Raji (cell line): ENCODE measurements around the gene UFSP1.
A peak's percentile ranks its signal among the peaks of the same experiment; 100 is the strongest.

ENCODE experiments used
- POLR2A ChIP-seq: IDR thresholded peaks from 2 replicates; pipeline ENCODE4 v1.6.1; 2011; ENCODE audit warnings: low read depth, low read length, control low read depth; ENCODE audit not compliant: insufficient read depth

The UFSP1 gene

DNA sequence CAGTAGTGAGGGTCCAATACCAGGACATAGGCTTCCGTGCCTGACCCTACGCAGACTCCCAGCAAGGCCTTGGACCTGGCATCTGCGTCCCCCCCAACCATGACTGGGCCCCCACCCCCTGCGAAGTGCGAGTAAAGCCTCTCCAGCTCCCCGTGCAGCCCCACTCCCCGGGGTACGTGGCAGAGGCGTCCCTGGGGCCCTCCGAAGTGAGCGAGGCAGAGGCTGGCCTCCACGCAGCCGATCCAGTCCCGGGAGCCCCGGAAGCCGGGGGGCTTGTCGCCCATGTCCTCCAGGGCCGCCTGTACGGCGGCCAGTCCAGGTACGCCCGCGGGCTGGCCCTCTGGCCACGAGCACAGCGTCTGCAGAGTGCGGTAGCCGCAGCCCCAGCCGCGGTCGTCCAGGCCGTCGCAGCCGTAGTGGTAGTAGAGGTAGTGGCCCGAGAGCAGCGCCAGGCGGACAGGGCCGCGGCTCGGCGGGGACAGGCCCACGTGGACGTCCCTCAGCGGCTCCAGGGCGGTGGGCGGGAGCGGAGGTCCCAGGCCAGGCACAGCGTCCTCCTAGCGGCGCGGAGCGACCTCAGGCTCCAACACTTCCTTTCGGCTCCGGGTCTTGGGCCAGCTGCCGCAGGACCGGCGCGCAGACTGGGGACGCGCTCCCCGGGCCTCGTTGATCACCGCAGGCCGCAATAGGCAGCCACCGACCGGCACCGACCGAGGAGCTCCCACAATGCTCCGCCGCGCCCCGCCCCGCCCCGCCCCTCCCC lies at the start of gene UFSP1:
Gene UFSP1 (minus strand): TSS at position 728 of the 763 bp plus-strand sequence. CDS start 444 bp downstream, at position 284.
- peak; percentile 79 for TF ChIP-seq POLR2A

DNA sequence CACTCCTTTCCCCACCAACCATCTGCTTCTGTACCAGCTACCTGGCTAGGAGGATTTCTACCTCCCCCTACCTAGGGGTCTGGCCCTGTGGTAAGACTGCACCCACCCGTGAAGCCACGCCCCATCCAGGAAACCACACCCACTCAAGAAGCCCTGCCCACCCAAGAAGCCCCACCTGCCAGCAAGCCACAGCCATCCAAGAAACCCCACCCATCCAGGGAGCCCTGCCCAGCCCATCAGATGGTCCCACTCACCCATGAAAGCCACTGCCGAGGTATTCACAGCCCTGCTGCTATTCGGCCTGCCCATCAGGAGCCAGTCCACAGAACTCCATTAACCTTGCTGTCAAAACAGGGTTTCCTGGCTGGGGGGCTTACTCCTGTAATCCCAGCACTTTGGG lies 44.2 kb upstream of the UFSP1 start:
- TF ChIP-seq POLR2A: no peak

DNA sequence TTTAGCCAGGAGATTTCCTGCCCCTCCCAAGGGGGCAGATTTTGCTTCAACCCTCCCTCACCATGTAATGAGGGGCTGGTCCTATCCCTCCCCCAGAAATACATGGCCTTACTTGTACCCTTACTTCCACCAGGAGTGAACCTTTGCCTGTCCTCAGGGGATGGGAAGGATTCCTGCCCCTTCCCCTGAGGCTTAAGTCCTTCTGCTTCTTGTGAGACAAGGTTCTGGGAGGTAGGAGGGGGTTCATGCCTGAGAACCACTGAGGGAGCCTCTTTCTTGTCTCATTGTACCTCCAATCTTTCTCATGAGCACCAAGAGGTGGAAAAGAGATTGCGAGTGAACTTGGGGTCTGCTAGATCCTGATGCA lies 40.3 kb upstream of the UFSP1 start:
- TF ChIP-seq POLR2A: no peak

DNA sequence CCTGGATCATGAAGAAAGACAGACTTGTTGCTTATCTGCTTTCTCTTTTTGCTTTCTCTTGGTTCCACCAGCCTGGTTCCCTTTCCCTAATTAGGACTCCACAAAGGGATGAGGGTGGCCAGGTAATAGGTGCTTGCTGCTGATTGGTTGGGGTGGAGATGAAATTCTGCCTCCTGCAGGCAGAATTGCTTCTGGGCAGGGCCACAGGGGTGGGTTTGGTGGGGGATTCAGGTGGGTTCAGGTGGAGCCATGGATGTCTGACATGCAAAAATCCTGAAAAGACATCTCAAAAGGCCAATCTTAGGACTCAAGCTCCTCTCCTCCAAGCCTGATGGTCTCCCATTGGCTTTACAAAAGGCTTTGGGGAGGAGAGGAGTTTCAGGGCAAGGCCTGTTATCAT lies 31.5 kb upstream of the UFSP1 start:
- TF ChIP-seq POLR2A: no peak

DNA sequence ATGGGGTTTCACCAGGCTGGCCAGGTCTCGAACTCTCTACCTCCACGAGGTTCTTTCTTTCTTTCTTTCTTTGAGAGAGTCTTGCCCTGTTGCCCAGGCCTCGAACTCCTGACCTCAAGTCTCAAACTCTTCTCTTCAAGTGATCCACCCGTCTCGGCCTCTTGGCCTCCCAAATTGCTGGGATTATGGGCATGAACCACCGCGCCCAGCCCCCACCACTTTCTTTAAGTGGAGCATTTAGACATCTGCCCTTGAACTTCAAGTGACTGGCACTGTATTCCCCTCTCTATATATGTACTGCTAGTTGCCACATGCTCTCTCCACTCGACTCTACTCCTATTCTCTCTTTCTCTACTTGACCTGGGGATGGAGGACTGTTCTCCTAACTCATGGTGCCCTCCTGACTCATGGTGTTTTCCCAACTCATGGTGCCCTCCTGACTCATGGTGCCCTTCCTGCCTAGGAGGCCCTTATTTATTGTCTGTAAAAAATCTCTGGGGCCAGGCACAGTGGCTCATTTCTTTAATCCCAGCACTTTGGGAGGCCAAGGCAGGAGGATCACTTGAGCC lies 25.4 kb upstream of the UFSP1 start:
- TF ChIP-seq POLR2A: no peak

DNA sequence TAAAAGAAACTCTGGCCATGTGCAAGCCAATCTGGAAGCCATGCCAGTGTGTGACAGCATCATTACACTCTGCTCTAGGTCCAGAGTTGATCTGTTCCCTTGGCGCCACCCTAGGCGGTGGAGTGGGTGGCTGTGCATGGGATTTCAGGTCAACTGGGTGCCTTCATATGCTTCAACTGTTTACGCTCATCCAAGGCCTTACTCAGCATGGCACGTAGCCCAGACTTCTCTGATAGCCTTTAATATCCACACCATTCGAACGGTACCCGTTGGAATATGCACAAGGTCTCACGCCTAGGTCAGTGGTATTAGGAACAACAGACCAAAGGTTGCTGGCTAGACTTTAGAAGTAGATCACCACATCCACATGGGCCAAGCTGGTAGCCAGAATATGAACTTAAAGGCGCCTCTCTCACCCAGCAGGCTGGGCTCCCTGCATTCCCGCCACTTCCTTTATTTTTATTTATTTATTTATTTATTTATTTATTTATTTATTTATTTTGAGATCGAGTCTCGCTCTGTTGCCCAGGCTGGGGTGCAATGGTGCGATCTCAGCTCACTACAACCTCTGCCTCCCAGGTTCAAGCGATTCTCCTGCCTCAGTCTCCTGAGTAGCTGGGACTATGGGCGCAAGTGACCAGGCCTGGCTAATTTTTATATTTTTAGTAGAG lies 24.8 kb upstream of the UFSP1 start:
- TF ChIP-seq POLR2A: no peak

DNA sequence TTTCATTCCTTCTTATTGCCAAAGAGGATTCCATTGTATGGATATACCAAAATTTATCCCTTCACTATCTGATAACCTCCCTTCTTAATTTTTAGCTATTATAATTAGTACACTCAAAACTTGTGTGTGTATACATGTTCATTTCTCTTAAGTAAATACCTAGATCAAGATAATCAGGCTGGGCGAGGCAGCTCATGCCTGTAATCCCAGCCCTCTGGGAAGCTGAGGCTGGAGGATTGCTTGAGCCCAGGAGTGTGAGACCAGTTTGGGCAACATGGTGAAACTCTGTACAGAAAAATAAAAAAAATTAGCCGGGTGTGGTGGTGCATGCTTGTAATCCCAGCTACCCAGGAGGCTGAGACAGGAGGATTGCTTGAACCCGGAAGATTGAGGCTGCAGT lies 22.0 kb upstream of the UFSP1 start:
- TF ChIP-seq POLR2A: no peak

DNA sequence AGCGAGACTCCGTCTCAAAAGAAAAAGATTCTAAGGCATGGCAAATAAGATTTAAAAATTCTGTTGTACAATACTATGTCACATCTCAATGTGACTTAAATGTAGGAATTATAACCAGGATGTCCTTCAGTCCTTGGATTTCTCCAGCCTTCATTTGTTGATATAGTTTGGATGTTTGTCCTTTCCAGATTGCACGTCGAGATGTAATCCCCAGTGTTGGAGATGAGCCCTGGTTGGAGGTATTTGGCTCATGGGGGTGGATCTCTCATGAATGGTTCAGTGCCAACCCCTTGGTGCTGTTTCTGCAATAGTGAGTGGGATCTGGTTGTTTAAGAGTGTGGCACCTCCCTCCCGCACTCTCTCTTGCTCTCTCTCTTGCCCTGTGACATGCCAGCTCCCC lies 19.0 kb upstream of the UFSP1 start:
- TF ChIP-seq POLR2A: no peak

DNA sequence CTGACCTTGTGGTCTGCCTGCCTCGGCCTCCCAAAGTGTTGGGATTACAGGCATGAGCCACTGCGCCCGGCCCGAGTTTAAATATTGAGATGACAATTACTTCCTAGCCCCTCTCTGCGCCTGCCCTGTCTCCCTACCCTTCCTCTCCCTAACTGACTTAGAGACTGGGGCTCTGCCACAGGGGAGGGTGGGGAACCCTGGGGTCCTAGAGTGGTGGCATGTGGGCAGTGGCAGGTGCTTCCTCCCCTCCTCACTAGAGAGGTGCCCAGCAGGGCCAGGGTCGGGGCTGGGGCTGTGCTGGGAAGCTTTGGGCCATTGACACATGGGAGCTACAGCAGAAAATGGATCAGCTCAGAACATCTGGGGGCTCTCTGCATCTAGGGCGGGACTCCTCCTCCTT lies 13.1 kb upstream of the UFSP1 start:
- no peak for TF ChIP-seq POLR2A

DNA sequence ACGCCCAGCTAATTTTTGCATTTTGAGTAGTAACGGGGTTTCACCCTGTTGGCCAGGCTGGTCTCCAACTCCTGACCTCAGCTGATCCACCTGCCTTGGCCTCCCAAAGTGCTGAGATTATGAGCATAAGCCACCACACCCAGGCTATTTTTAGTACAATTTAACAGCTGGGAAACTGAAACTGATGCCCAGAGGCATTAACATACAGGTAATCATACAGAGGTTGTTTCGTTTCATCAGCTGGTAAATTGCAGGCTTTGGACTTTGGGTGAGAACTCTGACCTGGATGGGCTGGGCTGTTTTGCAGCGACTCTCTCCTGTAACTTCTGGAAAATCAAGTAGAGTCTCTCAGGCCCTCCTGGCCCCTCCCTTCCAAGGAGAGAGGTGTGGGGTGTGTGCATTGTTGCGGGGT lies 12.4 kb upstream of the UFSP1 start:
- TF ChIP-seq POLR2A: no peak

DNA sequence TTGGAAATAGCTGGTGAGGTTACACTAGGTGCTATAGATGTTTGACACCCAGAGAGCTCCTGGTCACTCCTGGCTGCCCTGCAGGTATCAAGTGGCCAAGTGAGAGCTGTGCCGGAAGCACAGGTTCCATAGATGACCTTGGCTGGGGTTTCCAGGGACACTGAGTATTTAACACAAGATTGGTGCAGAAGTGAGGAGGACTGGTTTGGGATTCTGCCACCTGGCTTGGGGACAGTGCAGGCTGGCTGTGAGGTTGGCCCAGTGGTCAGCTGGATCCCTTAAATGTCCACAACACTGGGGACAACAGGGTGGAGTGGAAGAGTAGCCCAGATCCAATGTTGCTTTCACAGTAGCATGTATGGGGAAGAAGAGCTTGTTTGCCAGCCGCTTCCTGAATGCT lies 11.5 kb upstream of the UFSP1 start:
- TF ChIP-seq POLR2A: no peak

DNA sequence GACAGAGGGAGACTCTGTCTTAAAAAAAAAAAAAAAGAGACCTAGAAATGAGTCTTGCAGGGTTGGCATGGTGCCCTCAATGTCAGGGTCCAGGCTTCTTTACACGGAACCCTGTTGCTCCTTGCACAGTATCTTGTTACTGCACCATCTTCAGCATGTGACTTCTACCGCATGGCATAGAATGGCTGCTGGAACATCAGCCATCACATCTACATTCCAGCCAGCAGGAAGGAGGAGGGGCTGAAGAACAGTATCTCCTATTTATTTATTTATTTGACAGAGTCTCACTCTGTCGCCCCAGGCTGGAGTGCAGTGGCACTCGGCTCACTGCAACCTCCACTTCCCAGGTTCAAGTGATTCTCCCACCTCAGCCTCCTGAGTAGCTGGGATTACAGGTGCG lies 9.9 kb upstream of the UFSP1 start:
- no peak for TF ChIP-seq POLR2A

DNA sequence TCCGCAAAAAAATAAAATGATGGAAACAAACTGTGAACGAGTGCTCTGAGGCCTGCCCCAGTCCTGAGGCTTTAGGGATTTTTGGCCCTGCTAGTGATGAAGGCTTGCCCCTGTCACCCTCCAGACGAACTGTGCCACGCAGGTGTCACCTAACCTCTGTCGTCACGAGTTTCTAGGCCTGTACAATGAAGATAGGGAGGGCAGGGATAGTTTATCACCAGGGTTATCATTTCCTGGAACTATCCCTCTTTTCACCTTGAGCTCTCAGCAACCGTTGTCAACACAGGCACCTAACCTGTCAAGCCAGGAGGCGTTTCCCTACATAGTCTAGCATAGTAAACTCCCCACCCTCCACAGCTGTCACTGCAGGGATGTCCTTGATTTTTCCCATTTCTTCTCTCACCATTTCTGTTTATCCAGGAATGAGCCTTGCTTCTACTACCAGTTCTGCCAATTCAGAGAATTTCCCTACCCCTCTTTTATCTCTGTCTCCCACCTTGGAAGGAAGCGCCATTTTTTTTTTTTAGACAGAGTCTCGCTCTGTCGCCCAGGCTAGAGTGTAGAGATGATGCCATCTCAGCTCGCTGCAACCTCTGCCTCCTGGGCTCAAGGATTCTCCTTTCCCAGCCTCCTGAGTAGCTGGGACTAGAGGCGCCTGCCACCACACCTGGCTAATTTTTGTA lies 8.4 kb upstream of the UFSP1 start:
- no peak for TF ChIP-seq POLR2A

DNA sequence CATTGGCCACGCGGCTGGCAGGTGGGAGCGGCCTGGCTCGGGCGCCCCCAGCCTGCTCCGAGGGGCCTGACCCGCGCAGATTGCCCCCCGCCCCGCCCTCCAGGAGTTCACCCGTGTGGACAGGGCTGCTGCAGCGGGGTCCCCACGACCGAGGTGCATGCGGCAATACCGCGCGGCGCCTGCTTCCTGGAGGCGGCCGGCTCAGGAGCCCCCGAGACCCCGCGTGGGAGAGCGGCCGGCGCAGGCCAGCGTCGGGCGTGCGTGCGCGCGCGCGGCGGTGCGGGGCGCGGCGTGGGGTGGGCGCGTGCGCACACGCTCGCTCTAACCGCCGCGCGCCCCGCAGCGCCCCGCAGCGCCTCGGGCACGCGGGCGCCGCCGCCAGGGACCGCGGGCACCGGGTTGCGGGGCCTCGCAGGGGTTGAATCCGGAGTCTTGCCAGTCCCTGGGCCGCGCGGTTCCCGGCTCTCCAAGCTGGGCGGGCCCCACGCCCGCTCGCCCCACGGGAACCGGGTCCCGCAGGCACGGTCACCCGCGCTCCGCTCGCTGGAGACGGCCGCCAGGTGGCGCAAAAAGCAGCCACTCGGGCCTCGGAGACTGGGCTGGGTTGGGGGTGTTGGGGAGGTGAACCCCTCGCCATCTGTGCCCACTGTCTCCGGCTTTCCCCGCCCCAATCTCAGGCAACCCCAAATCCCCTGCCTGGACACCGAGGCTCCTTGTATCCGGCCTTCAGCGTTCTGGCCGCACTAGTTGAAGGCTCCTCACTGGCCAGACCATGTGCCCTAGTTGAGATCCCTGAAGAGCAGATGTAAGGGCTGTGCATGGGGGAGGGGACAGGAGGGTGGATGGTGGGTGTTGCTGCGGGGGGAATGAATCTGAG lies 7.5 kb upstream of the UFSP1 start:
- no peak for TF ChIP-seq POLR2A
